Left lung (tissue), 10 donors: ENCODE results near the gene SLC10A7. TPM values are rescaled to one million over a fixed set of nuclear protein-coding genes. Genes with fewer than 3 reads are reported as not detected.

ENCODE experiments used
- ATAC-seq: fragments of 200-7000 bp; cut with Tn5 transposase; one replicate; pipeline ENCODE4 v1.9.1; 2020; ENCODE audit warnings: moderate library complexity
- DNase-seq, 4 donors: peaks; one replicate each; pipeline ENCODE4 v3.0.0-alpha.2; 2013 to 2020
- H3K27ac ChIP-seq, 2 donors: fragments of 200-600 bp; sonication (generic) in 1 of 2; one replicate each; pipeline versions ENCODE4 v1.5.0 to v1.8.0; 2020 to 2021
- H3K27me3 ChIP-seq, 2 donors: fragments of 200-600 bp; sonication (generic) in 1 of 2; one replicate each; pipeline versions ENCODE4 v1.5.0 to v1.8.0; 2020 to 2021
- H3K36me3 ChIP-seq, 2 donors: fragments of 200-600 bp; sonication (generic) in 1 of 2; one replicate each; pipeline versions ENCODE4 v1.5.0 to v1.8.0; 2020 to 2021
- H3K4me1 ChIP-seq, 2 donors: fragments of 200-600 bp; one replicate each; pipeline ENCODE4 v1.8.0; 2021
- H3K4me3 ChIP-seq, 2 donors: fragments of 200-600 bp; sonication (generic) in 1 of 2; one replicate each; pipeline versions ENCODE4 v1.5.0 to v1.8.0; 2020 to 2021; ENCODE audit warnings: mild to moderate bottlenecking in 1 of 2
- H3K9me3 ChIP-seq, 2 donors: fragments of 200-600 bp; sonication (generic) in 1 of 2; one replicate each; pipeline versions ENCODE4 v1.5.0 to v1.8.0; 2020 to 2021
- CTCF ChIP-seq, 2 donors: fragments of 200-600 bp; sonication (generic) in 1 of 2; IDR thresholded peaks; one replicate each; pipeline versions ENCODE4 v1.5.0 to v1.8.0; 2021; ENCODE audit warnings: antibody characterized with exemption in 2 of 2
- intact Hi-C, 2 donors: fragments of 100-400 bp; cut with DNase I; formaldehyde crosslinking; loops; one replicate each; pipeline versions ENCODE4 v1.11.2 to v1.14.2; 2022
- polyA plus RNA-seq, 6 donors: library from polyadenylated mRNA; unstranded; fragments of 120-200 nt; gene quantifications; one replicate each; pipeline ENCODE4 v1.2.1, GENCODE V29; 2013; ENCODE audit not compliant: insufficient read length in 6 of 6
- total RNA-seq, 2 donors: library from RNA; stranded (reverse); fragmentation: NEBNext Ultra II Directional; extraction: Animal tissue kit (Norgen Biotek cat#: 25700); gene quantifications; one replicate each; pipeline ENCODE4 v1.2.1, GENCODE V29; 2021
- donor health status: DM: no; HTN: yes; CAD: no.
- donor health status: DM: no; HTN: no; CAD: no.

SLC10A7 gene
- total and polyA plus RNA-seq, 8 donors = 16.3 to 22.0 (median 18.1) TPM

- no peaks in the 10 kb centered on the region for H3K9me3 ChIP-seq
- TF ChIP-seq CTCF (IDR thresholded peaks at IDR 0.05) = no peak
- no peak overlapping the region for H3K27ac ChIP-seq
- H3K27me3 ChIP-seq = no peaks in the 10 kb centered on the region
- ATAC-seq (no peak), DNase-seq (no peak)
- H3K4me3 ChIP-seq = no peak overlapping the region
- no peaks in the 10 kb centered on the region for H3K4me1 ChIP-seq
- no peaks in the 10 kb centered on the region for H3K36me3 ChIP-seq
- intact Hi-C loops = no loop called here
Observed at GRCh38 chr4:146432065-146432464, 89.7 kb downstream of the SLC10A7 start.

GRCh38 chr4:146428298-146428697 is 93.4 kb downstream of the SLC10A7 start:
- H3K4me1 ChIP-seq = no peaks in the 10 kb centered on the region
- intact Hi-C loops = no loop called here
- H3K27ac ChIP-seq = no peak overlapping the region
- no peaks in the 10 kb centered on the region for H3K9me3 ChIP-seq
- DNase-seq (no peak), ATAC-seq (no peak)
- no peaks in the 10 kb centered on the region for H3K27me3 ChIP-seq
- H3K4me3 ChIP-seq = no peak overlapping the region
- TF ChIP-seq CTCF (IDR thresholded peaks at IDR 0.05) = no peak
- no peaks in the 10 kb centered on the region for H3K36me3 ChIP-seq

- ATAC-seq (no peak), DNase-seq (no peak)
- H3K4me1 ChIP-seq = no peaks in the 10 kb centered on the region
- no peaks in the 10 kb centered on the region for H3K27me3 ChIP-seq
- no peak for TF ChIP-seq CTCF (IDR thresholded peaks at IDR 0.05)
- no peaks in the 10 kb centered on the region for H3K9me3 ChIP-seq
- no peak overlapping the region for H3K27ac ChIP-seq
- intact Hi-C loops = no loop called here
- H3K4me3 ChIP-seq = no peak overlapping the region
- no peaks in the 10 kb centered on the region for H3K36me3 ChIP-seq
Observed at GRCh38 chr4:146417822-146418221, 103.9 kb downstream of the SLC10A7 start.

GRCh38 chr4:146415829-146416228 is 105.9 kb downstream of the SLC10A7 start:
- TF ChIP-seq CTCF (IDR thresholded peaks at IDR 0.05) = no peak
- intact Hi-C loops = no loop called here
- ATAC-seq (peak; percentile 88), DNase-seq (peak in 1 of 4 donors; percentile 9)
- no peaks in the 10 kb centered on the region for H3K27me3 ChIP-seq
- H3K27ac ChIP-seq = no peak overlapping the region
- H3K36me3 ChIP-seq = no peaks in the 10 kb centered on the region
- H3K4me3 ChIP-seq = no peak overlapping the region
- H3K9me3 ChIP-seq = no peaks in the 10 kb centered on the region
- H3K4me1 ChIP-seq = no peaks in the 10 kb centered on the region

- Histone ChIP-seq H3K27me3 (no peaks in the 10 kb centered on the region), H3K4me3 (no peak overlapping the region), H3K9me3 (no peaks in the 10 kb centered on the region), H3K4me1 (no peaks in the 10 kb centered on the region), H3K27ac (peak overlapping the region in 1 of 2 donors; percentile 20), H3K36me3 (no peaks in the 10 kb centered on the region)
- DNase-seq (no peak), ATAC-seq (peak; percentile 24)
- no peak for TF ChIP-seq CTCF (IDR thresholded peaks at IDR 0.05)
- intact Hi-C loops = no loop called here
Observed at GRCh38 chr4:146407669-146408084, 114.1 kb downstream of the SLC10A7 start.
